Fibroblast of villous mesenchyme (primary cell): Measurements from ENCODE around the gene CACNB3. TPM values are rescaled to one million over a fixed set of nuclear protein-coding genes. Genes with fewer than 3 reads are reported as not detected.

Source experiments
- DNase-seq: peaks from one replicate; pipeline ENCODE4 v3.0.0-alpha.2; 2010; ENCODE audit warnings: low read depth
- H3K4me3 ChIP-seq: 2 replicates; pipeline ENCODE4 v1.5.1; 2011; ENCODE audit warnings: low read depth, mild to moderate bottlenecking, low read length
- total RNA-seq: library from RNA; depleted of rRNA; stranded (reverse); fragments of >200 nt; gene quantifications from 2 replicates; pipeline ENCODE4 v1.2.3, GENCODE V29; 2012
- TF ChIP-seq, protein P1 (sequence below): IDR thresholded peaks from 2 replicates; pipeline ENCODE4 v1.5.1; 2012; ENCODE audit warnings: low read depth, mild to moderate bottlenecking, low read length; ENCODE audit not compliant: insufficient read depth

CACNB3 gene
- total RNA-seq, 1 donor = 29.8 TPM

DNA sequence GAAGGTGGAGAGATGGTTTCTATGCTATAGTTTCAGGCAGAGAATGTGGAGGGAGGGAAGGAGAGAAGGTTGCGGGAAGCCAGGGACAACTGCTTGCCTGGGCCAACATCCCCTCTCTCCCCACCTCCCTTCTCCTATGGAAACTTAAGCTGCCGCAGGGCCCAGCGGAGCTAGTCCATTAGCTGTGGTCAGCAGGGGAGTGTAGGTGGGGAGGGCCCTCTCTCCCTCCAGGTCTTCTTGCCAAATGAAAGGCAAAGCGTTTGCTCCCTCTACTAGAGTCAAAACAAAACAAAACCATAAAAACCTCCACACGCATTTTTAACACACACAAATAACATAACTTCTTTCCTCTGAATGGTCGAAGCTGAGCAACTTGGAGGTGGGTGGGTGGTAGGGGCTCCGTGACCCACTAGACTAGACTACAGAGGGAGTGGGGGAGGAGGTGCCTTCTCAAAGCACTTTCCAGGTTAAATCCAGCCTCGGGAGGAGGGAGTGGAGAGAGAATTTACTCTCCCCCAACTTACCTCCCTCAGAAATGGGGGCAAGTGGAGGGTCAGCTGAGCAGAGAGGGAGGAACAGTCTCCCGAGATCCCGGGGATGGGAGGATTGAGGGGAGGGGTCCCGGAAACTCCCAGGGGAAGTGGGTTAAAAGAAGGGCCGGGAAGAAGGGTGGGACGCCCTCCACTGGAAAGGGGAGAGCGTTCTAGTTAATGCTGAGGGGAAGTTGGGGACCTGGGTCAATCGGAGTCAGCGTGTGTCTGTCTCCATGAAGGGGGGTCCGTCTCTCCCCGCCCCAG lies 4.6 kb upstream of the CACNB3 start:
- DNase-seq = peak; percentile 73
- peak overlapping the region; percentile 81 for H3K4me3 ChIP-seq
- TF ChIP-seq, protein P1, sequence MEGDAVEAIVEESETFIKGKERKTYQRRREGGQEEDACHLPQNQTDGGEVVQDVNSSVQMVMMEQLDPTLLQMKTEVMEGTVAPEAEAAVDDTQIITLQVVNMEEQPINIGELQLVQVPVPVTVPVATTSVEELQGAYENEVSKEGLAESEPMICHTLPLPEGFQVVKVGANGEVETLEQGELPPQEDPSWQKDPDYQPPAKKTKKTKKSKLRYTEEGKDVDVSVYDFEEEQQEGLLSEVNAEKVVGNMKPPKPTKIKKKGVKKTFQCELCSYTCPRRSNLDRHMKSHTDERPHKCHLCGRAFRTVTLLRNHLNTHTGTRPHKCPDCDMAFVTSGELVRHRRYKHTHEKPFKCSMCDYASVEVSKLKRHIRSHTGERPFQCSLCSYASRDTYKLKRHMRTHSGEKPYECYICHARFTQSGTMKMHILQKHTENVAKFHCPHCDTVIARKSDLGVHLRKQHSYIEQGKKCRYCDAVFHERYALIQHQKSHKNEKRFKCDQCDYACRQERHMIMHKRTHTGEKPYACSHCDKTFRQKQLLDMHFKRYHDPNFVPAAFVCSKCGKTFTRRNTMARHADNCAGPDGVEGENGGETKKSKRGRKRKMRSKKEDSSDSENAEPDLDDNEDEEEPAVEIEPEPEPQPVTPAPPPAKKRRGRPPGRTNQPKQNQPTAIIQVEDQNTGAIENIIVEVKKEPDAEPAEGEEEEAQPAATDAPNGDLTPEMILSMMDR = peak; percentile 8

DNA sequence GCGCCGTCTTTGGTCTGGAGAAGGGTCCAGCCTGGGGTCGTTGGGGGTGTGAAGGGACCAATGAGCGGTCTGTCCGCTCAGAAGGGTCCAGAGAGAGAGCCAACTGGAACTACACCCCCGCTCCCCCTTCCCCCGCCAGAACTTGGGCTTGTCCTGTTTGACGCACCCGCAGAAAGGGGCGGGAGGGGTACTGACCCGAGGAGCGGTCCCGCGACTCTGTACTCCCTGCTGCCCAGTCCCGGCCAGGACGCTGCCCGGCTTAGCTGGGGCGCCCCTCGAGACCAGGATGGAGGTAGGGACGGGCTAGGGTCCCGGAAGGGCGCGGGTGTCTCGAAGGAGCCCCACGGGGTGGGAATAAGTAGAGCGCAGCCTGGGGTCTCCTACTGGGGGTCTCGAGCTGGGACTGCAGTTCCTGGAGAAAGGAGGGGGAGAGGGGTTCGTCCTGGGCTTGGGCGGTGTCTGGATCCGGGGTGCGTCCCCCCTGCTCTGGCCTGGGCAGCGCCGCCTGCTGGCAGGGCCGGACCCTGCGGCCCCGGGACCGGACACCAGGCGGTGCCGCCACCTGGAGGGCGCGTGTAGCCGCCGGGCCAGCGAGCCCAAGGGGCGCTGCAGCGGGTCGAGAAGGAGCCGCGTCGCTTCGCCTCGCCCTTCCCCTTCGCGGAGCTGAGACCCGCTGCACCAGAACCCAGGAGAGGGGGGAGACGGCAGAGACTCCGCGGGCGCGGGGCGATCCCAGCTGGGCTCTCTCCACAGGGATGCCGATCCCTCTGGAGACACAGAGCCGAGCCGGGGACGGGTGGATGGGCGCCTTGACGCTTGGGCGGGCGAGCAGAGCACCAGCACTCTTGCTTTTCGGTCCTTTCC lies 3.8 kb upstream of the CACNB3 start:
- DNase-seq = peak; percentile 84
- TF ChIP-seq, protein P1 = peak; percentile 99

DNA sequence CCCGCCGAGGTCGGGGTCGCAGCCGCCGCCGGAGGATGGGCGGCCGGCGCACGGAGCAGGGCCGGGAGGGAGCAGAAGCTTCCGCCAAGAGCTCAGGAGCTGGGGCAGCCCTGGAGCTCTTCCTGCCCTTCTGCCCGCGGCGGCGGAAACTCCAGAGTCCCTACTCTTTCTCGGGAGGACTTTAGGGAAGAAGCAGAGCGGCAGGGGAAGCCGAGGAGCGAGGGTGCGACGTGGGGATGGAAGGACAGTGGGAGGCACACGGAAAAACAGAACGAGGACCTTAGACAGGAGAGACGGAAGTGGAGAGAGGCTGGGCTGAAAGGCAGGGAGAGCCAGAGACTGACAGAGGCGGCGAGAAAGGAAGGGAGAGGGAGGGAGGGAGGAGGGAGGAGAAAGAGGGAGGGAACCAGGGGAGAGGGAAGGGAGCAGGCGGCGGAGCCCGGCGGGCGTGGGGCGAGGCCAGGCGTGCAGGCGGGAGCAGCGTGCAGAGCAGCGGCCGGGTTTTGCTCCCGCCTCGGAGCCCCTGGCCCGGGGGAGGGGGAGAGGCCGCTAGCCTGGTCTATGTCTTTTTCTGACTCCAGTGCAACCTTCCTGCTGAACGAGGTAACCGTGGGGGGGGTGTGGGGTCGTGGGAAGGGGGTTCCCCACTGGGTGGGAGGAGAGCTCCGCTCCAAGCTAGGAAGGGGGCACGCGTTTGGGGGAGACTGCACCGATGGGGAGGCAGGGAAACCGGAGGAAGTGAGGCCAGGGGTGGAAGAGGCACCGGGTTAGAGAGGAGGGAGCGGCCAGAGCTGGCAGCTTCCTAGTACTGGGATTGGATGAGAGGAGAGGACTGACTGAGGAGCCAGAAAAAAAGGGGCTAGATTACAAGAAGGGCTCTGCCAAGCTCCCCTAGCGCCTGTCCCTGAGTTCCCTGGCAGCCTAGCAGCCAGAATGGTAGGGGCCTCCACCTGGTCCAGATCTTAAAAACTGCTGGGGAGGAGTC lies 2.9 kb upstream of the CACNB3 start:
- TF ChIP-seq, protein P1 = no peak
- peak overlapping the region; percentile 81 for H3K4me3 ChIP-seq
- peak; percentile 84 for DNase-seq

More for the DNA sequence above, 3.8 kb upstream of the CACNB3 start:
- peak overlapping the region; percentile 81 for H3K4me3 ChIP-seq

DNA sequence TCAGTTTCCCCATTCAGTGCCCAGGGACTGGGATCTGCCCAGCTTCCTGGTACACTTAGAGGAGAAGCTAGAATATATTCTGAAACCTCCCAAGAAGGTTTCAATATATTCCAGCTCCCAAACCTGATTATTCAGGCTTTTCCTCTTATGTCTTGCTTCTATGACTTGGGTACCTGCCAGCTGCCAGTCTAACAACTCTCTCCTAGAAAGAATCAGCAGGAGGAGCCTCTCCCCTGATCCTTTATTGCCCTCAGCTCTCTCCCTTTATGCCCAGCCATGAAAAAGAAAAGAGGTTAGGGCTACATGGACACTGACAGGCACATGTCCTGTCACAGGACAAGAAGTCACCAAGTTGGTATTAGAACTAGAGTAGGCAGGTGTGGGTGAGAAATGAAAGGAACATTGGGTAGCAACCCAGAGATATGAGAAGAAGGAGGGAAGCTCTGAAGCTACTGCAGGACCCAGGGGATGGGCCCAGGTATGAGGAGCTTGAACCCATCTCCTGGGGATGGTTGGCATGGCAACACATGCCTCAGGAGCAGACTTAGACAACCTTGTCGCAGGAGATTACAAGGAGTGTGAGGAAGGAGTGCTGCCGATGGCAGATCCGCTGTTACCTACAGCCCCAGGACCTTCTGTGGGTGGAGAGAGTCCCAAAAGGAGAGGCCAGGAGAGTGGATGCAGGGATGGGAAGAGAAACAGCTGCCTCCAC lies 2.0 kb upstream of the CACNB3 start:
- peak overlapping the region; percentile 81 for H3K4me3 ChIP-seq
- DNase-seq = no peak
- TF ChIP-seq, protein P1 = no peak

DNA sequence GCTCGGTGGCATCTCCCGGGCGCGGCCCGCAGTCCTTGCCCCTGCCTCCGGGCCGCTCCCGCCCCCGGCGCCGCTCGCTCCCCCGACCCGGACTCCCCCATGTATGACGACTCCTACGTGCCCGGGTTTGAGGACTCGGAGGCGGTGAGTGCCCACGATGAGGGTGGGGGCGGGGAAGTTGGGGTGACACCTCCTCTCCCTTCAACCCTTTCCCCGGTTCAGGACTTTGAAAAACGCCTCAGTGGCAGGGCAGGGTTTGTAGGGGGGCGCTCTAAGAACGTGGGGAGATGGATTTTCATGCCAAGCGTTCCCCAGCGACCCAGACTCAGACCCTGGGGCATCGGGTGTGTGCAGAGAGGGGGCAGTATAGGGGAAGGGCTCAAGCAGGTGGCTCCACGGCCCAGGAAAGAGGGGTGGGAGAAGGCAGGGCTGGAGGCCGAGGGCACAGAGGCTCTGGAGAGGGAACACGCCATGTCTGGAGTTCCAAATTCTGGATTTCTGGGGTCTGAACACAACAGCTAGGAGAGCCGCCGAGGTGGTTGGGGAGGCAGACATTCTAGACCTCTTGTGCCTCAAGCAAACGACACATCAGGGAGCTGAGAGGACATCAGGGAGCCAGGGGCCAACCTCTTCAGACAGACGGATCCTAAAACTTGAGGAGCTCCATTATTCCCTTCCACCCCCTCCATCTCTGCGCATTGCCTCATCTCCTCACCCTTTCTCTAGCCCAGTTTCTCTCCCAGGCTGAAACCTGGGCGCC lies 715 bp downstream of the CACNB3 start:
- peak; percentile 23 for DNase-seq

More for the DNA sequence above, 715 bp downstream of the CACNB3 start:
- TF ChIP-seq, protein P1 = peak; percentile 43
- H3K4me3 ChIP-seq = peak overlapping the region; percentile 80
